Measurements from ENCODE around the gene DLG1. TPM values are rescaled to one million over a fixed set of nuclear protein-coding genes. Genes with fewer than 3 reads are reported as not detected.

Gene DLG1
- total and polyA plus RNA-seq, 4 experiments from 2014 or later: 21.4 to 92.1 (median 61.2) TPM

DNA sequence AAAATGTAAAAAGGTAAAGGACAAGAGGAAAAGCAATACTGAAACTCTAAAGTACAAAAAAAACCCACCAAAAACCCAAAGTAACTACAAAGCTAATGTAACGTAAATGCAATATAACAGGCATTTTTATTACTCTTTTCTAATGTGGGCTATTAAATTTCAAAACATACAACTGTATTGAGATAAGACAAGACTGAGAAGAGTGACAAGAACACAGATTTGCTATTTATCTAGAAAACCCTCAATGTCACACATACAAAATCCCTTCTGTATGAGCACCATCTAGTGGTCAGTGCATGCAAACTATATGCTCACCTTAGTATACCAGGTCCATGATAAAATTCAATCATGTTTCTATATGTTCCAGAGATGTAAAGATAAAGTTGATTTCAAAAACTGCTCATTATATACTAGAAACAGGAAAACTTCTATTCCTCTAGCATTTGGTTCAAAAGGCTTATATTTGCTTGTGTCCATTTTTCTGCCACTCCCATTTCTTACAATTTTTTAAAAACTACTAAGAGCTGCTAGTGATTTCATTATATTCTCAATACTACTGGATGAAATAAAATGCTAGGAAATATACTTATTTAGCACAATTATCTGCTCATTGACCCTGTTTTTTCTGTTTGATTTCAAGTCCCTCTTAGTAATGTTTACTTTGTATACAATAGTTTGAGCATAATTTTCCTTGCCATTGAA lies 111.4 kb downstream of the DLG1 start:
- Histone ChIP-seq H3K27ac (ENCODE audit: low read depth, low read length) (no peak overlapping the region), H3K4me3 (ENCODE audit: low read length in 2 of 2) (no peak overlapping the region), H3K27me3 (ENCODE audit: insufficient read depth, low read length) (no peaks in the 10 kb centered on the region), H3K9me3 (ENCODE audit: control insufficient read depth in 1 of 2, low read length in 2 of 2) (no peaks in the 10 kb centered on the region), H3K36me3 (ENCODE audit: insufficient read depth, low read length) (no peaks in the 10 kb centered on the region), H3K4me1 (ENCODE audit: insufficient read depth, low read length) (no peaks in the 10 kb centered on the region)
- H3K4me1 Mint-ChIP-seq: peaks cover 6 to 23% (median 14%) of the 10 kb centered on the region in 4 donors
- H3K9me3 Mint-ChIP-seq: no peaks in the 10 kb centered on the region
- DNase-seq: peak; percentile 40 to 54 (median 48)
- peaks cover 3 to 10% of the 10 kb centered on the region in 2 donors for H3K36me3 Mint-ChIP-seq
- POLR2A ChIA-PET (ENCODE audit: partially characterized antibody): no interaction called here
- no peak overlapping the region for H3K4me3 Mint-ChIP-seq
- CTCF ChIA-PET (ENCODE audit: partially characterized antibody): interaction anchor here (0.9 to 2.0 kb wide), 12 partner anchors 11 to 349 kb away, joined by 3 to 5 read pairs (median 3); no protein-coding TSS in a partner anchor
- intact Hi-C loops (cut with micrococcal nuclease): loop anchor here (1.0 kb wide), 2 partner anchors 209 to 350 kb away; no protein-coding TSS in a partner anchor
- no peak overlapping the region for H3K27ac Mint-ChIP-seq
- H3K27me3 Mint-ChIP-seq: no peaks in the 10 kb centered on the region

DNA sequence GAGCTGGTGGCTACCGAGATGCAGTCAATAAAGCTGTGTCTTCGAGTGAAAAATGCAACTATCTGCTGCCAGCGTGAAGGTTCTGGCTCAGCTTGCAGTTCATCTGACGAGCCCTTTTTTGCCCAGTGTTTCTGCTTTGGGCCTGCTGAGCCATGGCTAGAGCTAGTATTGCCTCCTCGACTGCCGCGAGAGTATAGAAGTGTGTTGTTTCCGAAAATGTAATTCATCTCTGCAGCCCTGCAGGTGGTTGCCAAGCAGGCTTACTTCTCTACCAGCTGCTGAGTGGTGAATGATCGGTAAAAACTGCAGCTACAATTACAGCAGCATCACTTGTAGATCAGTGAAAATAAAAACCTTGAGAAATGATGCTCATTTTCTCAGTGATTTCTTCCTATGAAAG lies 114.8 kb downstream of the DLG1 start:
- peaks cover 0 to 5% of the 10 kb centered on the region in 2 donors for H3K36me3 Mint-ChIP-seq
- ChIA-PET POLR2A (ENCODE audit: partially characterized antibody) (interaction anchor here (0.7 kb wide), 1 partner anchor 46 kb away, joined by 3 read pairs; no protein-coding TSS in a partner anchor), CTCF (ENCODE audit: partially characterized antibody) (interaction anchor here (0.6 to 0.9 kb wide), 2 partner anchors 76 to 179 kb away, joined by 3 read pairs; no protein-coding TSS in a partner anchor)
- no peaks in the 10 kb centered on the region for H3K9me3 Mint-ChIP-seq
- no peaks in the 10 kb centered on the region for H3K27me3 Mint-ChIP-seq
- DNase-seq: no peak
- H3K4me3 ChIP-seq (ENCODE audit: low read length in 2 of 2): no peak overlapping the region
- H3K27ac Mint-ChIP-seq: no peak overlapping the region
- no peak overlapping the region for H3K27ac ChIP-seq (ENCODE audit: low read depth, low read length)
- H3K9me3 ChIP-seq (ENCODE audit: control insufficient read depth in 1 of 2, low read length in 2 of 2): no peaks in the 10 kb centered on the region
- no peak overlapping the region for H3K4me3 Mint-ChIP-seq
- H3K27me3 ChIP-seq (ENCODE audit: insufficient read depth, low read length): no peaks in the 10 kb centered on the region
- intact Hi-C loops (cut with micrococcal nuclease): no loop called here
- H3K4me1 Mint-ChIP-seq: peaks cover 2 to 12% (median 6%) of the 10 kb centered on the region in 4 donors
- no peaks in the 10 kb centered on the region for H3K36me3 ChIP-seq (ENCODE audit: insufficient read depth, low read length)
- no peaks in the 10 kb centered on the region for H3K4me1 ChIP-seq (ENCODE audit: insufficient read depth, low read length)

DNA sequence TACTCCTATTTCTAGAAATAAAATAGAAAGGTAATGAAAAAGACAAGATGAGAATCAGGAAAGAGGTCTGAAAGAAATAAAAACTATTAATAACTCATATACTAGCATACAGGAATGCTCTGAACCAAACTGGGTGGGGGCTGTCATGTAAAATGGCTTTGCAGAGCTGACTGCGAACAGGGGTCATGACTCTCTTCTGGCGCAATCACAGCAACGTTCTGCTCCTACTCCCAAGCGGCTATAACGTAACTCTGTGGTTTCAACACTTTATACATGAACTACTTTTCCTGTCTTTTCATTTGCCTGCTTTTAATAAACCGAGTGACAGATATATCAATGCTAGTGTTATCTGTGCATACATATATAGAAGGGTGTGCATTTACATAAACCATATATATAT lies 116.7 kb downstream of the DLG1 start:
- Mint-ChIP-seq H3K9me3 (no peaks in the 10 kb centered on the region), H3K4me3 (no peak overlapping the region), H3K4me1 (peaks cover under 1 to 15% (median 4%) of the 10 kb centered on the region in 4 donors), H3K27me3 (no peaks in the 10 kb centered on the region), H3K36me3 (peaks cover 3 to 8% of the 10 kb centered on the region in 2 donors), H3K27ac (no peak overlapping the region)
- no peaks in the 10 kb centered on the region for H3K9me3 ChIP-seq (ENCODE audit: control insufficient read depth in 1 of 2, low read length in 2 of 2)
- intact Hi-C loops (cut with micrococcal nuclease): no loop called here
- DNase-seq: no peak
- no peaks in the 10 kb centered on the region for H3K27me3 ChIP-seq (ENCODE audit: insufficient read depth, low read length)
- H3K4me1 ChIP-seq (ENCODE audit: insufficient read depth, low read length): no peaks in the 10 kb centered on the region
- no peak overlapping the region for H3K27ac ChIP-seq (ENCODE audit: low read depth, low read length)
- ChIA-PET CTCF (ENCODE audit: partially characterized antibody) (no interaction called here), POLR2A (ENCODE audit: partially characterized antibody) (no interaction called here)
- no peaks in the 10 kb centered on the region for H3K36me3 ChIP-seq (ENCODE audit: insufficient read depth, low read length)
- H3K4me3 ChIP-seq (ENCODE audit: low read length in 2 of 2): no peak overlapping the region

DNA sequence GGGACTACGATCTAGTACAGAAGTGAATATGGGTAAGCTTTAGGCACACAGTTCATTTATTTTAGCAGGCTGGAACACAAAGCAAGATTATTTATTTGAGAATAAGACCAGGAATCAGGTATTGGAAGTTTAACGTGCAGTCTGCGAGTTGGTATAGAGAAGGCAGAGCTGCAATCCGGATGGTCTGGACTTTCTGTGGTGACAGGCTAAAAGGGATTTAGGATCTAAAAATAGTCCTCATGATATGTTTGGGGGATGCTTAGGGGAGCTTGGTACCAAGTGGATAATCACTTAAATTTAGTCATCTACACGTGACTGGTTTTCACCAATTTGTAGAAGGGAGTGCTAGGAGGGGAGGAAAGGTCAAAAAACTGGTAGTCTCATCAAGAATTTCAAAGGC lies 119.4 kb downstream of the DLG1 start:
- intact Hi-C loops (cut with micrococcal nuclease): no loop called here
- Mint-ChIP-seq H3K36me3 (peaks cover 3 to 11% of the 10 kb centered on the region in 2 donors), H3K4me3 (no peak overlapping the region), H3K27ac (no peak overlapping the region), H3K9me3 (no peaks in the 10 kb centered on the region), H3K4me1 (peaks cover 0 to 15% (median 8%) of the 10 kb centered on the region in 4 donors), H3K27me3 (no peaks in the 10 kb centered on the region)
- Histone ChIP-seq H3K27me3 (ENCODE audit: insufficient read depth, low read length) (no peaks in the 10 kb centered on the region), H3K4me1 (ENCODE audit: insufficient read depth, low read length) (no peaks in the 10 kb centered on the region), H3K27ac (ENCODE audit: low read depth, low read length) (no peak overlapping the region), H3K4me3 (ENCODE audit: low read length in 2 of 2) (no peak overlapping the region), H3K9me3 (ENCODE audit: control insufficient read depth in 1 of 2, low read length in 2 of 2) (no peaks in the 10 kb centered on the region), H3K36me3 (ENCODE audit: insufficient read depth, low read length) (no peaks in the 10 kb centered on the region)
- no peak for DNase-seq
- ChIA-PET CTCF (ENCODE audit: partially characterized antibody) (interaction anchor here (1.8 kb wide), 1 partner anchor 10 kb away, joined by 7 read pairs; no protein-coding TSS in a partner anchor), POLR2A (ENCODE audit: partially characterized antibody) (no interaction called here)

GRCh38 chr3:197175503-197175902 lies 122.9 kb downstream of the DLG1 start:
- intact Hi-C loops (cut with micrococcal nuclease): no loop called here
- no peak overlapping the region for H3K4me3 Mint-ChIP-seq
- H3K36me3 Mint-ChIP-seq: peaks cover 3 to 9% of the 10 kb centered on the region in 2 donors
- H3K9me3 Mint-ChIP-seq: no peaks in the 10 kb centered on the region
- no peak overlapping the region for H3K27ac ChIP-seq (ENCODE audit: low read depth, low read length)
- no peaks in the 10 kb centered on the region for H3K36me3 ChIP-seq (ENCODE audit: insufficient read depth, low read length)
- H3K9me3 ChIP-seq (ENCODE audit: control insufficient read depth in 1 of 2, low read length in 2 of 2): no peaks in the 10 kb centered on the region
- no peaks in the 10 kb centered on the region for H3K27me3 Mint-ChIP-seq
- no peaks in the 10 kb centered on the region for H3K27me3 ChIP-seq (ENCODE audit: insufficient read depth, low read length)
- peaks cover 9 to 19% (median 13%) of the 10 kb centered on the region in 4 donors for H3K4me1 Mint-ChIP-seq
- DNase-seq: no peak
- H3K4me3 ChIP-seq (ENCODE audit: low read length in 2 of 2): no peak overlapping the region
- no peak overlapping the region for H3K27ac Mint-ChIP-seq
- CTCF ChIA-PET (ENCODE audit: partially characterized antibody): interaction anchor here (1.0 kb wide), 1 partner anchor 12 kb away, joined by 3 read pairs; no protein-coding TSS in a partner anchor
- no peaks in the 10 kb centered on the region for H3K4me1 ChIP-seq (ENCODE audit: insufficient read depth, low read length)
- POLR2A ChIA-PET (ENCODE audit: partially characterized antibody): no interaction called here

- H3K4me3 ChIP-seq (ENCODE audit: low read length in 2 of 2): no peak overlapping the region
- no peaks in the 10 kb centered on the region for H3K9me3 Mint-ChIP-seq
- intact Hi-C loops (cut with micrococcal nuclease): no loop called here
- peaks cover 10 to 24% (median 14%) of the 10 kb centered on the region in 4 donors for H3K4me1 Mint-ChIP-seq
- ChIA-PET POLR2A (ENCODE audit: partially characterized antibody) (no interaction called here), CTCF (ENCODE audit: partially characterized antibody) (no interaction called here)
- no peaks in the 10 kb centered on the region for H3K27me3 ChIP-seq (ENCODE audit: insufficient read depth, low read length)
- H3K27me3 Mint-ChIP-seq: no peaks in the 10 kb centered on the region
- H3K4me3 Mint-ChIP-seq: no peak overlapping the region
- peaks cover 6 to 12% of the 10 kb centered on the region in 2 donors for H3K36me3 Mint-ChIP-seq
- no peak for DNase-seq
- no peaks in the 10 kb centered on the region for H3K4me1 ChIP-seq (ENCODE audit: insufficient read depth, low read length)
- no peaks in the 10 kb centered on the region for H3K9me3 ChIP-seq (ENCODE audit: control insufficient read depth in 1 of 2, low read length in 2 of 2)
- no peaks in the 10 kb centered on the region for H3K36me3 ChIP-seq (ENCODE audit: insufficient read depth, low read length)
- no peak overlapping the region for H3K27ac ChIP-seq (ENCODE audit: low read depth, low read length)
- peak overlapping the region in 1 of 7 donors; percentile 27 for H3K27ac Mint-ChIP-seq
These were observed 123.5 kb downstream of the DLG1 start for GRCh38 chr3:197174927-197175326.

DNA sequence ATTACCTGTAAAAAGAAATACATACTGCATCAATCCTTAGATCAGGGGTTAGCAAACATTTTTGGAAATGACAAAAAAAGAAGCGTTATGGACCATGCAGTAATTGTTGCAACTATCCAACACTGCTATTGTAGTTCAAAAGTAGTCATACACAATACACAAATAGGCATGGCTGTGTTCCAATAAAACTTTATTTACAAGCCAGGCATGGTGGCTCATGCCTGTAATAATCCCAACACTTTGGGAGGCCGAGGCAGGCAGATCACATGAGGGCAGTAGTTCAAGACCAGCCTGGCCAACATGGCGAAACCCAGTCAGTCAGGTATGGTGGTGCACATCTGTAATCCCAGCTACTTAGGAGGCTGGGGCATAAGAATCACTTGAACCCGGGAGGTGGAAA lies 124.8 kb downstream of the DLG1 start:
- Mint-ChIP-seq H3K4me3 (peak overlapping the region in 1 of 8 donors; percentile 15), H3K27me3 (no peaks in the 10 kb centered on the region), H3K27ac (no peak overlapping the region), H3K9me3 (no peaks in the 10 kb centered on the region), H3K36me3 (peaks cover 6 to 12% of the 10 kb centered on the region in 2 donors), H3K4me1 (peaks cover 16 to 31% (median 17%) of the 10 kb centered on the region in 4 donors)
- CTCF ChIA-PET (ENCODE audit: partially characterized antibody): interaction anchor here (1.1 kb wide), 1 partner anchor 15 kb away, joined by 3 read pairs; no protein-coding TSS in a partner anchor
- Histone ChIP-seq H3K4me3 (ENCODE audit: low read length in 2 of 2) (no peak overlapping the region), H3K36me3 (ENCODE audit: insufficient read depth, low read length) (no peaks in the 10 kb centered on the region), H3K4me1 (ENCODE audit: insufficient read depth, low read length) (peaks cover 5% of the 10 kb centered on the region), H3K27ac (ENCODE audit: low read depth, low read length) (no peak overlapping the region), H3K27me3 (ENCODE audit: insufficient read depth, low read length) (no peaks in the 10 kb centered on the region), H3K9me3 (ENCODE audit: control insufficient read depth in 1 of 2, low read length in 2 of 2) (no peaks in the 10 kb centered on the region)
- POLR2A ChIA-PET (ENCODE audit: partially characterized antibody): no interaction called here
- intact Hi-C loops (cut with micrococcal nuclease): no loop called here
- DNase-seq: no peak

Measured in CD4-positive, alpha-beta memory T cell (primary cell).